H9 (cell line): Measurements from ENCODE around the gene LFNG. TPM values are rescaled to one million over a fixed set of nuclear protein-coding genes. Genes with fewer than 3 reads are reported as not detected.

Experiments
- DNase-seq: peaks from one replicate; pipeline ENCODE4 v3.0.0-alpha.2; 2017
- H2AFZ ChIP-seq: one replicate; pipeline ENCODE4 v1.6.1; 2013; ENCODE audit warnings: mild to moderate bottlenecking, low read length, control low read depth, moderate library complexity
- H2AK5ac ChIP-seq: 2 replicates; pipeline ENCODE4 v1.6.1; 2013; ENCODE audit warnings: low read length, control low read depth, mixed read lengths; ENCODE audit not compliant: insufficient read length
- H2BK120ac ChIP-seq: one replicate; pipeline ENCODE4 v1.6.1; 2013; ENCODE audit warnings: low read depth, mild to moderate bottlenecking, low read length, control low read depth, inconsistent platforms; ENCODE audit not compliant: poor library complexity, severe bottlenecking
- H2BK12ac ChIP-seq: 2 replicates; pipeline ENCODE4 v1.6.1; 2013; ENCODE audit warnings: low read length, control low read depth, mixed read lengths, low read depth; ENCODE audit not compliant: insufficient read length
- H2BK15ac ChIP-seq: 2 replicates; pipeline ENCODE4 v1.6.1; 2013; ENCODE audit warnings: low read depth, low read length, control low read depth
- H2BK20ac ChIP-seq: one replicate; pipeline ENCODE4 v1.6.1; 2013; ENCODE audit warnings: low read depth, mild to moderate bottlenecking, low read length, control low read depth, inconsistent platforms; ENCODE audit not compliant: poor library complexity, severe bottlenecking
- H2BK5ac ChIP-seq: 2 replicates; pipeline ENCODE4 v1.6.1; 2013; ENCODE audit warnings: low read length, control low read depth, mixed read lengths; ENCODE audit not compliant: insufficient read length
- H3K14ac ChIP-seq: 2 replicates; pipeline ENCODE4 v1.6.1; 2013; ENCODE audit warnings: low read length, control low read depth; ENCODE audit not compliant: insufficient read depth
- H3K18ac ChIP-seq: 2 replicates; pipeline ENCODE4 v1.6.1; 2013; ENCODE audit warnings: low read depth, mild to moderate bottlenecking, mixed read lengths, low read length, control low read depth; ENCODE audit not compliant: insufficient read length
- H3K23ac ChIP-seq: 2 replicates; pipeline ENCODE4 v1.6.1; 2013; ENCODE audit warnings: low read length, control low read depth, mixed read lengths, low read depth; ENCODE audit not compliant: insufficient read length
- H3K23me2 ChIP-seq: 2 replicates; pipeline ENCODE4 v1.6.1; 2013; ENCODE audit warnings: low read depth, mild to moderate bottlenecking, mixed read lengths, low read length, control low read depth; ENCODE audit not compliant: insufficient read length, poor library complexity, severe bottlenecking
- H3K27ac ChIP-seq: 2 replicates; pipeline ENCODE4 v1.5.1; 2013; ENCODE audit warnings: low read length, control low read depth, mixed read lengths, low read depth; ENCODE audit not compliant: insufficient read length
- H3K27me3 ChIP-seq: 2 replicates; pipeline ENCODE4 v1.6.1; 2013; ENCODE audit warnings: low read length, control low read depth, inconsistent platforms; ENCODE audit not compliant: insufficient read depth
- H3K4ac ChIP-seq: 2 replicates; pipeline ENCODE4 v1.6.1; 2013; ENCODE audit warnings: low read depth, mild to moderate bottlenecking, control low read depth, inconsistent platforms, low read length, moderate library complexity
- H3K4me1 ChIP-seq: 2 replicates; pipeline ENCODE4 v1.6.1; 2013; ENCODE audit warnings: low read length, control low read depth, inconsistent platforms; ENCODE audit not compliant: insufficient read depth
- H3K4me2 ChIP-seq: 2 replicates; pipeline ENCODE4 v1.6.1; 2013; ENCODE audit warnings: low read length, control low read depth, mixed read lengths; ENCODE audit not compliant: insufficient read length, insufficient read depth
- H3K56ac ChIP-seq: 2 replicates; pipeline ENCODE4 v1.6.1; 2013; ENCODE audit warnings: low read depth, mild to moderate bottlenecking, mixed read lengths, low read length, control low read depth; ENCODE audit not compliant: insufficient read length
- H3K79me1 ChIP-seq: 2 replicates; pipeline ENCODE4 v1.6.1; 2013; ENCODE audit warnings: low read depth, mild to moderate bottlenecking, moderate library complexity, low read length, control low read depth, inconsistent platforms; ENCODE audit not compliant: insufficient read depth, poor library complexity, severe bottlenecking
- H3K79me2 ChIP-seq: 2 replicates; pipeline ENCODE4 v1.6.1; 2013; ENCODE audit warnings: low read length, control low read depth, inconsistent platforms; ENCODE audit not compliant: insufficient read depth
- H3K9ac ChIP-seq: 2 replicates; pipeline ENCODE4 v1.6.1; 2013; ENCODE audit warnings: low read length, control low read depth, mixed read lengths; ENCODE audit not compliant: insufficient read length; ENCODE audit errors: extremely low read depth
- H3K9me3 ChIP-seq: one replicate; pipeline ENCODE4 v1.6.1; 2013; ENCODE audit warnings: low read depth, low read length, inconsistent platforms; ENCODE audit not compliant: control insufficient read depth
- H3T11ph ChIP-seq: one replicate; pipeline ENCODE4 v1.6.1; 2013; ENCODE audit warnings: mild to moderate bottlenecking, low read length, control low read depth, inconsistent platforms
- H4K20me1 ChIP-seq: one replicate; pipeline ENCODE4 v1.6.1; 2013; ENCODE audit not compliant: control insufficient read depth, insufficient read length, insufficient read depth
- H4K5ac ChIP-seq: 2 replicates; pipeline ENCODE4 v1.6.1; 2013; ENCODE audit warnings: low read depth, mild to moderate bottlenecking, mixed read lengths, low read length, control low read depth; ENCODE audit not compliant: insufficient read length
- H4K8ac ChIP-seq: replicated peaks from 2 replicates; pipeline ENCODE4 v1.6.1; 2013; ENCODE audit warnings: low read length, control low read depth, mixed read lengths, low read depth; ENCODE audit not compliant: insufficient read length
- H4K91ac ChIP-seq: 2 replicates; pipeline ENCODE4 v1.6.1; 2013; ENCODE audit warnings: low read depth, mild to moderate bottlenecking, moderate library complexity, mixed read lengths, low read length, control low read depth; ENCODE audit not compliant: insufficient read length
- H3K27ac Mint-ChIP-seq, 3 experiments: 2 replicates in 2 of 3; 3 replicates in 1 of 3; pipeline ENCODE4 v1.8.0; 2020 to 2021; ENCODE audit warnings: mixed read lengths in 3 of 3, mild to moderate bottlenecking in 1 of 3, moderate library complexity in 1 of 3
- H3K27me3 Mint-ChIP-seq: 2 replicates; pipeline ENCODE4 v1.8.0; 2021; ENCODE audit warnings: low read depth, mild to moderate bottlenecking, moderate library complexity, mixed read lengths
- H3K36me3 Mint-ChIP-seq, 3 experiments: 2 replicates in 2 of 3; 3 replicates in 1 of 3; pipeline ENCODE4 v1.8.0; 2020 to 2021; ENCODE audit warnings: low read depth in 3 of 3, mixed read lengths in 3 of 3; ENCODE audit not compliant: insufficient read depth in 1 of 3
- H3K4me1 Mint-ChIP-seq, 2 experiments: 2 replicates each; pipeline ENCODE4 v1.8.0; 2020; ENCODE audit warnings: mixed read lengths in 2 of 2
- H3K4me3 Mint-ChIP-seq, 2 experiments: 2 replicates in 1 of 2; 3 replicates in 1 of 2; pipeline ENCODE4 v1.8.0; 2020 to 2021; ENCODE audit warnings: mild to moderate bottlenecking in 2 of 2, mixed read lengths in 2 of 2, moderate library complexity in 1 of 2
- H3K9me3 Mint-ChIP-seq, 2 experiments: 2 replicates in 1 of 2; 3 replicates in 1 of 2; pipeline ENCODE4 v1.8.0; 2020; ENCODE audit warnings: mild to moderate bottlenecking in 2 of 2, mixed read lengths in 2 of 2, moderate library complexity in 1 of 2
- WGBS: extraction: QIAGEN DNeasy Blood & Tissue Kit; methylation state at CpG from one replicate; pipeline ENCODE4 v1.1.7; 2013; ENCODE audit warnings: missing lambda C conversion rate, low lambda C conversion rate, mixed read lengths; ENCODE audit not compliant: insufficient read length; ENCODE audit errors: extremely low coverage; 5-methylcytosine and 5-hydroxymethylcytosine counted together
- total RNA-seq: library from RNA; stranded (reverse); gene quantifications from 2 replicates; pipeline ENCODE4 v1.2.1, GENCODE V29; 2021
- TF ChIP-seq, protein P1 (sequence below): fragments of 200-600 bp; sonication (generic); conservative IDR thresholded peaks from 3 replicates; pipeline ENCODE4 v1.8.0; 2021; ENCODE audit warnings: antibody characterized with exemption, mild to moderate bottlenecking

The LFNG gene
- total RNA-seq, 1 experiment from 2014 or later, result 52.9 TPM

DNA sequence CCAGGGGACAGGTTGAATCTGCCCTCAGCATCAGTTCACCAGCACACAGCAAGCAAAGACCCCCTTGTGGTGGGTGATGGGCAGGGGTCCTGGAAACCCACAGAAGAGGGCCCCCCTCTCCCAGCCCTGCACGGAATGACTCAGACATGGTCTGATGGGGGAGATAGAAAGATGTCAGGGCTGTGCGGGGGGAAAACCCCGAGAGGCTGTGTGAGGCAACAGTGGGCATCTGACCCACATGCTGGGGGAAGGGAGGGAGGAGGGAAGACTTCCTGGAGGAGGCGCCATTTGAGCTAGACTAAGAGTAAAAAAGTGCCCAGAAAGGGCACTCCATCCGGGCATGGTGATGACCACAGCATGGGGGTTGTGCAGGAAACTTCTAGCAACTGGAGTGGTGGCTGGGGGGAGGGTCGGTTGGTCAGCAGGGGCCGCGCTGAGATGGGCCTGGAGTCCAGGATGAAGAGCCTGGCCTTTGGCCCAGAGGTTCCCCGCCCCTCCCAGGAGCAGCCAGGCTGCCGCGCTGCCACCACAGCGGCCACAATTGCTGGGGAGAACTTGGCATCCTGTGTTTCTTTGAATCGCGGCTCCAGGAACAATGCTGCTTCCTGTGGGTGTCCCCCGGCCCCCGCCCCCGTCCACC lies 2.5 kb downstream of the LFNG start:
- no peak overlapping the region for H2BK12ac ChIP-seq
- H3K23ac ChIP-seq, result no peak overlapping the region
- H4K8ac ChIP-seq, result no peak overlapping the region
- peaks cover 13% of the 10 kb centered on the region for H3K23me2 ChIP-seq
- Mint-ChIP-seq H3K9me3 (no peaks in the 10 kb centered on the region), H3K4me3 (peak overlapping the region; percentile 50 to 74; a peak in 4 of 5 replicates), H3K27ac (no peak overlapping the region), H3K36me3 (peaks cover 0 to 18% (median 16%) of the 10 kb centered on the region in 3 experiments; a peak in 5 of 7 replicates), H3K27me3 (peaks cover 25% of the 10 kb centered on the region), H3K4me1 (peaks cover 42 to 54% of the 10 kb centered on the region in 2 experiments)
- no peak overlapping the region for H4K5ac ChIP-seq
- no peaks in the 10 kb centered on the region for H4K20me1 ChIP-seq
- H3K18ac ChIP-seq, result no peak overlapping the region
- H3K4ac ChIP-seq, result no peak overlapping the region
- H2AFZ ChIP-seq, result no peak overlapping the region
- peak overlapping the region; percentile 63 for H3K4me2 ChIP-seq
- no peaks in the 10 kb centered on the region; the same call in 1 of the 2 replicates for H3K79me2 ChIP-seq
- DNase-seq, result no peak
- WGBS, result no CpG with 5 or more reads among the region's 17 CpGs
- no peak overlapping the region for H2BK20ac ChIP-seq
- H3K9me3 ChIP-seq, result no peaks in the 10 kb centered on the region
- peaks cover 4% of the 10 kb centered on the region; the same call in 1 of the 2 replicates for H3K4me1 ChIP-seq
- H3K9ac ChIP-seq, result no peak overlapping the region
- TF ChIP-seq, protein P1, sequence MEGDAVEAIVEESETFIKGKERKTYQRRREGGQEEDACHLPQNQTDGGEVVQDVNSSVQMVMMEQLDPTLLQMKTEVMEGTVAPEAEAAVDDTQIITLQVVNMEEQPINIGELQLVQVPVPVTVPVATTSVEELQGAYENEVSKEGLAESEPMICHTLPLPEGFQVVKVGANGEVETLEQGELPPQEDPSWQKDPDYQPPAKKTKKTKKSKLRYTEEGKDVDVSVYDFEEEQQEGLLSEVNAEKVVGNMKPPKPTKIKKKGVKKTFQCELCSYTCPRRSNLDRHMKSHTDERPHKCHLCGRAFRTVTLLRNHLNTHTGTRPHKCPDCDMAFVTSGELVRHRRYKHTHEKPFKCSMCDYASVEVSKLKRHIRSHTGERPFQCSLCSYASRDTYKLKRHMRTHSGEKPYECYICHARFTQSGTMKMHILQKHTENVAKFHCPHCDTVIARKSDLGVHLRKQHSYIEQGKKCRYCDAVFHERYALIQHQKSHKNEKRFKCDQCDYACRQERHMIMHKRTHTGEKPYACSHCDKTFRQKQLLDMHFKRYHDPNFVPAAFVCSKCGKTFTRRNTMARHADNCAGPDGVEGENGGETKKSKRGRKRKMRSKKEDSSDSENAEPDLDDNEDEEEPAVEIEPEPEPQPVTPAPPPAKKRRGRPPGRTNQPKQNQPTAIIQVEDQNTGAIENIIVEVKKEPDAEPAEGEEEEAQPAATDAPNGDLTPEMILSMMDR, result peak; percentile 18; the same call in 1 of the 3 replicates
- no peak overlapping the region for H2BK5ac ChIP-seq
- H3K56ac ChIP-seq, result no peak overlapping the region
- no peak overlapping the region; the same call in 1 of the 2 replicates for H2BK15ac ChIP-seq
- H3K27ac ChIP-seq, result no peak overlapping the region
- no peaks in the 10 kb centered on the region; the same call in 1 of the 2 replicates for H3K27me3 ChIP-seq
- no peak overlapping the region for H2BK120ac ChIP-seq
- H3K14ac ChIP-seq, result no peak overlapping the region
- no peak overlapping the region for H2AK5ac ChIP-seq
- H3K79me1 ChIP-seq, result no peaks in the 10 kb centered on the region
- H4K91ac ChIP-seq, result no peak overlapping the region
- no peak overlapping the region for H3T11ph ChIP-seq
